Fibroblast of pulmonary artery (primary cell): ENCODE results near the gene TTI1.

ENCODE experiments used
- DNase-seq: peaks from one replicate; pipeline ENCODE4 v3.0.0-alpha.2; 2010; ENCODE audit warnings: low read depth
- H3K4me3 ChIP-seq: replicated peaks from 2 replicates; pipeline ENCODE4 v1.5.1; 2011; ENCODE audit warnings: low read depth, mild to moderate bottlenecking, control low read depth, low read length, moderate library complexity
- CTCF ChIP-seq: IDR thresholded peaks from 2 replicates; pipeline ENCODE4 v1.5.1; 2011; ENCODE audit warnings: mild to moderate bottlenecking, control low read depth, low read length, inconsistent platforms; ENCODE audit errors: missing control alignments

TTI1 gene

GRCh38 chr20:37990571-37991151, 42.6 kb downstream of the TTI1 start:
- DNase-seq = peak; percentile 68
- H3K4me3 ChIP-seq = no peak overlapping the region
- TF ChIP-seq CTCF = no peak

- TF ChIP-seq CTCF = no peak
- no peak overlapping the region for H3K4me3 ChIP-seq
- DNase-seq = peak; percentile 11
Measured at GRCh38 chr20:37989601-37990295, 43.5 kb downstream of the TTI1 start.

- H3K4me3 ChIP-seq = no peak overlapping the region
- TF ChIP-seq CTCF = no peak
- no peak for DNase-seq
Measured at GRCh38 chr20:37988306-37988954, 44.8 kb downstream of the TTI1 start.

DNA sequence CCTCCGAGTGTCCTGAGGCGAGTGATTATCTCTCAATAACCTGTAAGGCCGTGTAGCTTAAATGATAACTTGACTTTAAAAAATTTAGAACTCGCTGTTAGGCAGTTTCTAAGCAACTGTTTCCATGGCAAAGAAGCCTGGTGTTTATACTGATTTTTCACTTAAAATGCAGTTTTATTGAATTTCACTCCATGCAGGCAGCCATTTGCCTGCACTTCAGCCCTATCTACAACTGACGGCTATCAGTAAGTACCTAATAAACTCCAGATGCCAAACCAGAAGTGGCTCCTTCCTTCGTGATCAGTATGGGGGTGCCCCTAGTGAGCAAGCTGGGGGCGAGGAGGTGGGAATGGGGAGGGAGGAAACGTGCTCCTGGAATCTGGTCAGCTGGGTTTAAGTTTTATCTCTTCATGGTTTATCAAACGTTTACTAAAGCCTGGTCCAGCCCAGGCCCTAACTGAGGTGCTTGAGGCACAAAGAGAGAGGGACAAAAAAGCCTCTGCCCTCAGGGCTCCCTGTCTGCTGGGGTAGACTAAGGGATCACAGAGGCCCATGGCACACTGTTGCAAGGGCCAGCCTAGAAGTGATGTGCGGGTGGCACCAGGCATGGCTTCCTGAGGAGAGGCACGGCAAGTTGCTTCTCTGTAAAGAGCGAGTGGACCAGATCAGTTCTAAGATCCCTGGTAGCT, 45.5 kb downstream of the TTI1 start:
- no peak for TF ChIP-seq CTCF
- no peak for DNase-seq
- H3K4me3 ChIP-seq = no peak overlapping the region

DNA sequence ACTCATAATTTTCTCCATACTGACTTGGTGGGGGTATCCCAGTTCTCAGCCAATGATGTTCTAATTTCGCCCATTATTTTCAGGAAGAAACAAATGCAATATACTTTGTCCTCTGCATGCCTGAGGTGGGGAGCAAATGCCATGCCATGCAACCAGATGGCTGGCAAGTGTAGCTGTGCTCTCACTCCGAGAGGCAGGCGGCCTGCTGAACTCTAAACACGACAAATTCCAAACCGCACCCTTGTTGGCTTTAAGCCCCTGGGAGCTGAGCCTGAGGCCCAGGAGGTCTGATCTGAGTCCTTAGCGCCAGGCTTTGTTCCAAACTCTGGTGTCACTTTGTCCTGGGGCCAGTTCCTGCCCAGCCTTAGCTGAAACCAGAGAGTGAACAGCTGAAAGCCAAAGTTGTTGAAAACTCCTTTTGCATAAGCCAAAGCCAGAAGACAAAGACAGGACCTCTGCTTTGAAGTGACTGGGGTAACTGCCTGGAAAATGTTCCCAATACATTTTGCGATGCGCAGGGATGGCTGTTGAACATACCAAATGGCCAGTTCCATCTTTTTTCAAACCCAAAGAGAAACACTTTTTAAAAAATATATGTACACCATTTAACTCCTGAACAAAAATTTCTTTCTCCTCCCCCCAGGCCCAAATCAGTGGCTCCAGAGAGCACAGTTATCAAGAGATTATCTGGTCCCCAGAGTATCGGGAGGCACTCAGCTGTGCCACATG, 46.2 kb downstream of the TTI1 start:
- peak; percentile 13 for DNase-seq
- H3K4me3 ChIP-seq = no peak overlapping the region
- no peak for TF ChIP-seq CTCF

GRCh38 chr20:37986044-37986858, 47.0 kb downstream of the TTI1 start:
- H3K4me3 ChIP-seq = no peak overlapping the region
- TF ChIP-seq CTCF = no peak
- no peak for DNase-seq
